B cell (primary cell): Measurements from ENCODE around the gene NUDT21. TPM values are rescaled to one million over a fixed set of nuclear protein-coding genes. Genes with fewer than 3 reads are reported as not detected.

Experiments used
- ATAC-seq: fragments of 200-7000 bp; cut with Tn5 transposase; one replicate; pipeline ENCODE4 v1.10.0; 2021; ENCODE audit warnings: low read depth, mild to moderate bottlenecking, moderate number of reproducible peaks, moderate library complexity
- CTCF ChIA-PET: fragments of 350-600 bp; sonication (Branson Sonifier 250); formaldehyde crosslinking; loops from one replicate; lab custom pipeline; 2021; ENCODE audit warnings: antibody characterized with exemption, inconsistent platforms; lab: Charles Lee
- POLR2A ChIA-PET: fragments of 350-600 bp; sonication (Branson Sonifier 250); formaldehyde crosslinking; loops from one replicate; lab custom pipeline; 2021; ENCODE audit warnings: antibody characterized with exemption; lab: Charles Lee
- DNase-seq: peaks from one replicate; pipeline ENCODE4 v3.0.0; 2013
- H2AFZ ChIP-seq: 2 replicates; pipeline ENCODE4 v1.6.1; 2012; ENCODE audit warnings: mild to moderate bottlenecking, low read depth, low read length; ENCODE audit not compliant: insufficient read depth, poor library complexity, severe bottlenecking
- H3K27ac ChIP-seq, 2 donors: 1 replicate in 1 of 2; 2 replicates in 1 of 2; pipeline ENCODE4 v1.5.1; 2012 to 2013; ENCODE audit warnings: low read length in 2 of 2, mild to moderate bottlenecking in 2 of 2, moderate library complexity in 1 of 2
- H3K27me3 ChIP-seq, 4 experiments: fragments of 200-600 bp in 1 of 4; sonication (generic) in 1 of 4; replicated peaks in 1 of 4; 1 replicate in 2 of 4; 2 replicates in 2 of 4; pipeline versions ENCODE4 v1.6.1 to v1.7.0; 2013 to 2016; ENCODE audit warnings: low read length in 3 of 4, mild to moderate bottlenecking in 2 of 4, mixed read lengths in 1 of 4, moderate library complexity in 1 of 4; ENCODE audit not compliant: insufficient read depth in 4 of 4, control insufficient read depth in 3 of 4; ENCODE audit errors: control extremely low read depth in 1 of 4
- H3K36me3 ChIP-seq, 2 experiments: replicated peaks in 1 of 2; 1 replicate in 1 of 2; 2 replicates in 1 of 2; pipeline versions ENCODE4 v1.6.1 to v1.7.1; 2013; ENCODE audit warnings: low read length in 1 of 2; ENCODE audit not compliant: insufficient read depth in 2 of 2, control insufficient read depth in 1 of 2; ENCODE audit errors: control extremely low read depth in 1 of 2, extremely low read depth in 1 of 2
- H3K4me1 ChIP-seq, 2 donors: fragments of 200-600 bp in 1 of 2; sonication (generic) in 1 of 2; 1 replicate in 1 of 2; 2 replicates in 1 of 2; pipeline versions ENCODE4 v1.5.1 to v1.6.1; 2013 to 2017; ENCODE audit warnings: low read length in 2 of 2; ENCODE audit not compliant: control insufficient read depth in 2 of 2, insufficient read depth in 2 of 2
- H3K4me2 ChIP-seq: replicated peaks from 2 replicates; pipeline ENCODE3; 2012; ENCODE audit warnings: mild to moderate bottlenecking, low read depth, low read length; ENCODE audit not compliant: poor library complexity, severe bottlenecking
- H3K4me3 ChIP-seq, 5 experiments: fragments of 200-600 bp in 1 of 5; sonication (generic) in 1 of 5; 1 replicate in 3 of 5; 2 replicates in 2 of 5; pipeline versions ENCODE4 v1.5.1 to v1.7.0; 2011 to 2016; ENCODE audit warnings: low read length in 4 of 5, mild to moderate bottlenecking in 4 of 5, low read depth in 2 of 5, control low read depth in 1 of 5, moderate library complexity in 1 of 5; ENCODE audit not compliant: insufficient read depth in 1 of 5; ENCODE audit errors: control extremely low read depth in 1 of 5, extremely low read depth in 1 of 5
- H3K79me2 ChIP-seq: fragments of 200-600 bp; sonication (generic); one replicate; pipeline ENCODE4 v1.6.0; 2016; ENCODE audit warnings: low read length; ENCODE audit not compliant: control insufficient read depth, insufficient read depth
- H3K9ac ChIP-seq: fragments of 200-600 bp; sonication (generic); 2 replicates; pipeline ENCODE4 v1.6.1; 2017; ENCODE audit warnings: mild to moderate bottlenecking, low read length, moderate library complexity
- H3K9me3 ChIP-seq, 3 donors: one replicate each; pipeline versions ENCODE4 v1.6.1 to v1.7.1; 2013; ENCODE audit warnings: low read length in 2 of 3; ENCODE audit not compliant: control insufficient read depth in 2 of 3, insufficient read depth in 1 of 3; ENCODE audit errors: control extremely low read depth in 1 of 3
- H4K20me1 ChIP-seq: 2 replicates; pipeline ENCODE4 v1.6.0; 2012; ENCODE audit warnings: mild to moderate bottlenecking, low read length; ENCODE audit not compliant: insufficient read depth, control insufficient read depth, poor library complexity, severe bottlenecking
- H3K27ac Mint-ChIP-seq: one replicate; pipeline ENCODE4 v1.8.0; 2021; ENCODE audit warnings: mixed read lengths
- H3K27me3 Mint-ChIP-seq: one replicate; pipeline ENCODE4 v1.8.0; 2021; ENCODE audit warnings: mixed read lengths
- H3K4me1 Mint-ChIP-seq: one replicate; pipeline ENCODE4 v1.8.0; 2021; ENCODE audit warnings: mixed read lengths
- H3K4me3 Mint-ChIP-seq: one replicate; pipeline ENCODE4 v1.8.0; 2021; ENCODE audit warnings: mixed read lengths
- H3K9me3 Mint-ChIP-seq: one replicate; pipeline ENCODE4 v1.8.0; 2022; ENCODE audit warnings: mixed read lengths; ENCODE audit not compliant: insufficient read depth
- CTCF ChIP-seq: fragments of 200-600 bp; IDR thresholded peaks from one replicate; pipeline ENCODE4 v1.8.0; 2022; ENCODE audit warnings: antibody characterized with exemption, mild to moderate bottlenecking
- EZH2 ChIP-seq: IDR thresholded peaks from 2 replicates; pipeline ENCODE4 v1.6.1; 2012; ENCODE audit warnings: borderline replicate concordance, low read depth, mild to moderate bottlenecking, moderate library complexity, low read length; ENCODE audit not compliant: insufficient read depth, poor library complexity, severe bottlenecking
- WGBS: methylation state at CpG from one replicate; pipeline ENCODE4 v1.1.5; 2013; ENCODE audit warnings: missing lambda C conversion rate; ENCODE audit not compliant: insufficient coverage; 5-methylcytosine and 5-hydroxymethylcytosine counted together
- intact Hi-C: fragments of 100-400 bp; cut with micrococcal nuclease; formaldehyde crosslinking; loops from one replicate; pipeline ENCODE4 v1.10.0; 2022
- polyA plus RNA-seq: library from polyadenylated mRNA; depleted of rRNA; stranded (reverse); fragments of >200 nt; gene quantifications from 2 replicates; pipeline ENCODE4 v1.2.3, GENCODE V29; 2012
- total RNA-seq, 2 donors: library from RNA; stranded (reverse); fragments of 120-200 nt in 1 of 2; gene quantifications; 1 replicate in 1 of 2; 2 replicates in 1 of 2; pipeline versions ENCODE4 v1.2.3 to v1.2.4, GENCODE V29; 2013 to 2022

NUDT21 gene
- total and polyA plus RNA-seq, 2 donors (not counting 1 experiment from before 2014, with no cell fraction given): 27.3 to 89.4 TPM

DNA sequence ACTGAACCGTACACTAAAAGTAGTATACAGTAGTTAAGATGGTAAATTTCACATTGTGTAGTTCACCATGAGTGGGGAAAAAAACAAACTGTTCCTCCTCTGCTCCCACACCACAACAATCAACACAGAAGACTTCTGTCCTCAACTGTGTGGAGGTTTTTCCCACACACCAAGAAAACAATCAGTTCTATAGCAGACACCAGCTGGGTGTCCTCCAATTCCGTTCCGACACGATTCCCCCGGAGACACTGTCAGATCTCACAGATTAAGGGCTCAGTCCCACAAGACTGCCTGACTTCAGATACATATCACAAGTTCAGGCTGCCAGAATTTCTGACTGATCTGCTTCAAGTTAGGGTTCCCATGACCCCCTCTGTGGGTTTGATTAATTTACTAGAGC lies 36.9 kb upstream of the NUDT21 start:
- CTCF ChIA-PET: no interaction called here
- 95% methylated on average over 4 of the region's 5 CpGs for WGBS
- TF ChIP-seq CTCF: no peak
- no peak for TF ChIP-seq EZH2

DNA sequence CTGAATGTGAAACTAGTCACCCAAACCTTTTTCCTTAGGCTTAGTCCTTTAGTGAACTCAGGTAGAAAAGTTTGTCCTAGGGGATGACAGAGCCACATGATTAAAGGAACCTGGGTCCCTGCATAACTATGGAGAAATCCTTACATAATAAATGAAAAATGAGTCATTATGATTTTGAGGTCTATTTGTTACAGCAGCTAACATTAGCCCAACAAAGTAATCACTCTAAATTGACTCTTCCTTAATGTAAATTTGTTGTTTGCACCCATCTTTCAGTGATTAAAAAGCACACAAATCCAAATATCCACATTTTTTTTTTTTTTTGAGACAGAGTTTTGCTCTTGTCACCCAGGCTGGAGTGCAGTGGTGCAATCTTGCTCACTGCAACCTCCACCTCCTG lies 32.3 kb upstream of the NUDT21 start:
- H3K4me1 ChIP-seq: no peaks in the 10 kb centered on the region
- H4K20me1 ChIP-seq: no peaks in the 10 kb centered on the region
- no peak for TF ChIP-seq EZH2
- no peak for TF ChIP-seq CTCF
- ChIA-PET POLR2A (no interaction called here), CTCF (no interaction called here)
- no peak overlapping the region for H3K4me3 ChIP-seq
- Mint-ChIP-seq H3K27me3 (no peaks in the 10 kb centered on the region), H3K4me1 (no peaks in the 10 kb centered on the region), H3K27ac (no peak overlapping the region), H3K4me3 (no peak overlapping the region), H3K9me3 (no peaks in the 10 kb centered on the region)
- no peaks in the 10 kb centered on the region for H3K79me2 ChIP-seq
- no peak for DNase-seq
- no peaks in the 10 kb centered on the region for H3K9me3 ChIP-seq
- intact Hi-C loops: no loop called here
- no peak overlapping the region for H3K27ac ChIP-seq
- H3K9ac ChIP-seq: no peak overlapping the region
- no peaks in the 10 kb centered on the region for H3K27me3 ChIP-seq
- no peak for ATAC-seq
- peaks cover 1 to 36% of the 10 kb centered on the region in 2 experiments for H3K36me3 ChIP-seq
- no peak overlapping the region for H2AFZ ChIP-seq
- no peak overlapping the region for H3K4me2 ChIP-seq

More for the DNA sequence above, 36.9 kb upstream of the NUDT21 start:
- H3K27ac ChIP-seq: no peak overlapping the region
- H3K27me3 Mint-ChIP-seq: no peaks in the 10 kb centered on the region
- intact Hi-C loops: no loop called here
- POLR2A ChIA-PET: no interaction called here
- DNase-seq: no peak
- ATAC-seq: no peak
- no peaks in the 10 kb centered on the region for H3K27me3 ChIP-seq
- H2AFZ ChIP-seq: no peak overlapping the region
- H3K79me2 ChIP-seq: no peaks in the 10 kb centered on the region
- no peaks in the 10 kb centered on the region for H4K20me1 ChIP-seq
- H3K9me3 Mint-ChIP-seq: no peaks in the 10 kb centered on the region
- peaks cover 11% of the 10 kb centered on the region for H3K4me1 Mint-ChIP-seq
- H3K9me3 ChIP-seq: no peaks in the 10 kb centered on the region
- H3K4me3 ChIP-seq: no peak overlapping the region
- H3K4me1 ChIP-seq: peaks cover 3% of the 10 kb centered on the region in 2 donors
- no peak overlapping the region for H3K9ac ChIP-seq
- no peak overlapping the region for H3K4me2 ChIP-seq
- peaks cover 1 to 24% of the 10 kb centered on the region in 2 experiments for H3K36me3 ChIP-seq
- H3K27ac Mint-ChIP-seq: no peak overlapping the region
- H3K4me3 Mint-ChIP-seq: no peak overlapping the region
